GDM1 (cell line): ENCODE results near the gene NGF.

Experiments used
- DNase-seq: peaks from one replicate; lab custom pipeline; 2025; lab: John Stamatoyannopoulos, UW

NGF gene

GRCh38 chr1:115237023-115237422 is 101.0 kb downstream of the NGF start:
- no peak for DNase-seq
